Keratinocyte (primary cell): ENCODE data around the gene MFAP2.

Source experiments
- EZH2 ChIP-seq: IDR thresholded peaks from one replicate; pipeline ENCODE4 v1.6.1; 2012; ENCODE audit warnings: inconsistent platforms, mild to moderate bottlenecking, low read length, moderate library complexity
- TF ChIP-seq, protein P1 (sequence below), 3 experiments: IDR thresholded peaks in 1 of 3; conservative IDR thresholded peaks in 1 of 3; optimal IDR thresholded peaks in 1 of 3; 2 replicates in 2 of 3; 3 replicates in 1 of 3; pipeline versions ENCODE3 to v1.5.1; 2011; ENCODE audit warnings: low read length in 3 of 3, mild to moderate bottlenecking in 3 of 3, moderate library complexity in 2 of 3, control low read depth in 1 of 3, inconsistent platforms in 1 of 3; ENCODE audit not compliant: insufficient read depth in 2 of 3; ENCODE audit errors: extremely low read depth in 1 of 3

- TF ChIP-seq, protein P1, sequence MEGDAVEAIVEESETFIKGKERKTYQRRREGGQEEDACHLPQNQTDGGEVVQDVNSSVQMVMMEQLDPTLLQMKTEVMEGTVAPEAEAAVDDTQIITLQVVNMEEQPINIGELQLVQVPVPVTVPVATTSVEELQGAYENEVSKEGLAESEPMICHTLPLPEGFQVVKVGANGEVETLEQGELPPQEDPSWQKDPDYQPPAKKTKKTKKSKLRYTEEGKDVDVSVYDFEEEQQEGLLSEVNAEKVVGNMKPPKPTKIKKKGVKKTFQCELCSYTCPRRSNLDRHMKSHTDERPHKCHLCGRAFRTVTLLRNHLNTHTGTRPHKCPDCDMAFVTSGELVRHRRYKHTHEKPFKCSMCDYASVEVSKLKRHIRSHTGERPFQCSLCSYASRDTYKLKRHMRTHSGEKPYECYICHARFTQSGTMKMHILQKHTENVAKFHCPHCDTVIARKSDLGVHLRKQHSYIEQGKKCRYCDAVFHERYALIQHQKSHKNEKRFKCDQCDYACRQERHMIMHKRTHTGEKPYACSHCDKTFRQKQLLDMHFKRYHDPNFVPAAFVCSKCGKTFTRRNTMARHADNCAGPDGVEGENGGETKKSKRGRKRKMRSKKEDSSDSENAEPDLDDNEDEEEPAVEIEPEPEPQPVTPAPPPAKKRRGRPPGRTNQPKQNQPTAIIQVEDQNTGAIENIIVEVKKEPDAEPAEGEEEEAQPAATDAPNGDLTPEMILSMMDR (optimal IDR thresholded peaks at IDR 0.05 in 1 of 3, IDR thresholded peaks at IDR 0.05 in 1 of 3, conservative IDR thresholded peaks at IDR 0.05 in 1 of 3; ENCODE audit: extremely low read depth in 1 of 3, insufficient read depth in 2 of 3, low read length in 3 of 3), result no peak
- no peak for TF ChIP-seq EZH2
These were observed 43.2 kb upstream of the MFAP2 start for GRCh38 chr1:17023573-17023972.
